ENCODE data around the gene EIF4B.

Gene EIF4B

DNA sequence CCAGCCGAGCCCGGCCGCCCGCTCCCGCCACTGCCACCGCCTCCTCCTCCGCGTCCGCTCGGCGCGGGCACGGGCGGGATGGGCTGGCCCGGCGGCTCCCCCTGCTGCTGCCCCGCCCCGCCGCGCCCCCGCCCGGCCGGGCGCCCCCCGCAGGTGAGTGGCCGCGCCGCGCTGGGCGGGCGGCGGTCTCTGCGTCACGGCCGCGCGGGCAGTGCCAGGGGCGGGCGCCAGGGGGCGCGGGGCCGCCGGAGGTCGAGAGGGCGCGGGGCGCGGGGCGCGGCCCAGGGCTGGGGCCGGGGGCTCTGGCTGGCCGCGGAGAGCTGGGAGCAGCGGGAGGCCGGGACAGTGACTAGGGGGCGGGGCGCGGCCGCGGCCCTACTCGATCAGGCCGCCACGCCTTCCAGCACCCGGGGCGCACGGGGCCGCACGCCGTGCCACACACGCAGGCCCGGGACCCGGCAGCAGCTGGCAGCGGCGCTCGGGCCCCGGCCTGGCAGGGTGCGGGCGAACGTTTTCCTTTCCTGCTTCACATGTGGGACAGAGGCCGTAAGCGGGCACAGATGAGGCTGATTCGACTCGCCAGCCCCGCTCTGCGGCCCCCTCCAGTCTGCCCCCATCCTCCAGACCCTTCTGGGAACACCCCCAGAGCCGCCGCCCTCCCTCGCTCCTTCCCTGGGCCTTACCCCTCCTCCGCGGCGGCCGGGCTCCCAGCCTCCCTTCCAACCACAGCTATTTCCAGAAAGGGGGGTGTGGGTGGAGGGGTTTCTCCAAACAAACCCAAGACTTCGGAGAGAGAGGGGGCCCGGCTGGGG lies 41.2 kb downstream of the EIF4B start:
- peak; percentile 54 to 67 for DNase-seq

DNA sequence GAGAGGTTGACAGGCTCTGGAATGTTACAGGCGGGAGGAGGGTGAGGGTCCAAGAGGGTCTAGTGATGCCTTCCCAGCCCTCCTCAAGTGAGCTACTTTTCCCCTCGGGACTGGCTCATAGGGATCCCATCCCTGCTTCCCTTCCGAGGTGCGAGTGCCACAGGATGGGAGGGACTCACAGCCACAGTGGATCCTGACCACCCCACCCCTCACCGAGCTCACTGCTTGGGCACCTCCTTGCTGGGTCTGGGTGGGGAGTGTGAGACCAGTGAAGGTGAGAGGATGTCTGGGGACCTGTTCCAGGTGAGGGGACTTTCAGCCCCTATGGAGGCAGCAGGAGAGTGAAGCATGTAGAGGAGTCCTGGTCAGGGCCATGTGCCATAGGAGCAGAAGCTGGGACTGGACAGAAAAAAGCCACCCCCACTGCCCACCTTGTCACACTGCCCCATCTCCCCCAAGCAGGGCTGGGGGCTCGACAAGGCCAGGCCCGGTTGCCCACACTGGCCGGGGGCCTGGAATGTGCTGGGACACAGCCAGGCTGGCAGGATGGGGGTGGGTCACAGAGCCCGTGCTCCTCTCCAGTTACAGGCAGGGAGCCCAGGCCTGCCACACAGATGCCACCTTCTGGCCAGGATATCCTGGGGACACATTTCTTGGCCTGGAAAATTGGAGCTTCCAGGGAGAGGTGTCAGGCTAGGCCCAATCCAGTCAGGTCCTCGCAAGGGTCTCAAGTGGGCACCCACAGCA lies 42.0 kb downstream of the EIF4B start:
- DNase-seq, result no peak

GRCh38 chr12:53048780-53049401 lies 42.6 kb downstream of the EIF4B start:
- DNase-seq, result no peak

DNA sequence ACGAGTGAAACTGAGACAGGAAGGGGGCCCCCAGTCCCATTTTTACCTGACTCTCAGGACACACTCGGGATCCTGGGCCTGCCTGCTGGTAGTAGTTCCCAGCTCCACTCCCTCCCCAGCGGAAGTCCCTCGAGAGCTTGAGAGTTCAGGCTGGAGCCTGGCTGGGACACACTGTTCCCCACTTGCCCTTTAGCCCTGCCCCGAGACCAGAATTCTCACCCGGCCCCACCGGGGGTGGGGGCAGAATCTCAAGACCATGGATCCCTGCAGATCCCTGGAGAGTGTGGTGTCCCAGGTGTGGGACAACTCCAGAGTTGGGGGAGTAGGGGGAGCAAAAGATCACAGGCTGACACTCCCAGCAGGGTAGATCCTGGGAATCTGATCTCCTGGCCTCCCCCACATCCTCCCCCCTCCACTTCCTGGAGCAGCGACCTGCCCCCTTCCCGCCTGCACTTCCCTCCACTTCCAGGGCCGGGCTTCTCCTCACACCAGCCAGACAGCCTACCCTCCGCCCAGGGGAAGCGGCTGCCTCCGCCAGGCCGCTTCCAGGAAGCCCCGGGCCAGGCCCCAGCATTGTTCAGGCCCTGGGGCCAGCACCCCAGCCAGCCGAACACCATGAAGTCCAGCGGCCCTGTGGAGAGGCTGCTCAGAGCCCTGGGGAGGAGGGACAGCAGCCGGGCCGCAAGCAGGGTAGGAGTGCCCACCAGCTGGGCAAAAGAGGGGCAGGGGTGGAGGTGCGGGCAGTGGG lies 43.5 kb downstream of the EIF4B start, which contains the start of gene TNS2:
TNS2 (plus strand) TSS at position 495 of the 748 bp plus-strand sequence; CDS start at position 616, 121 bp downstream.
- DNase-seq, result no peak

- DNase-seq, result no peak
Measured at GRCh38 chr12:53050426-53051057, 44.3 kb downstream of the EIF4B start.

GRCh38 chr12:53051058-53051880 lies 45.0 kb downstream of the EIF4B start:
- DNase-seq, result no peak

DNA sequence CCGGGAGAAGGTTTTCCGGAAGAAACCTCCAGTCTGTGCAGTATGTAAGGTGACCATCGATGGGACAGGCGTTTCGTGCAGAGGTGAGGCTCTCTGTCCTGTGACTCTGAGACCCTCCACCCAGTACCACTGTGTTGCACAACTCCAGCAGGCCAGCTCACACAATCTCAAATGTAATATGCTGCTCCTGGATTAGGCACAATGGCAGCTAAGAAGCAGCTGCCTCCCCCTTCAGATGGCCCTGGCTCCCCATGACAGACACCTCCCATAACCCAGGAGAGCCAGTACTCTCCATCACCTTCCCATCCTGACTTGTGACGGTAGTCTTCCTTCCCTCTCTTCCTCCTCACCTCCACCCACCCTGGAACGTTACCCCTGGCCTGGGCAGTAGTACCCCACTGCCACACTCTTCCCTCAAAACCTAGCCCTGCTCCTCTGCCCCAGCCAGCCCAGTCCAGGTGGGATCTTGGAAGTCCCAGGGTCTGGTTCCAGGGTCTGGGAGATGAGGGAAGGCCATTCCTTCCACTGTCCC lies 45.7 kb downstream of the EIF4B start:
- DNase-seq, result no peak

GRCh38 chr12:53052419-53053217 lies 46.4 kb downstream of the EIF4B start:
- no peak for DNase-seq

DNA sequence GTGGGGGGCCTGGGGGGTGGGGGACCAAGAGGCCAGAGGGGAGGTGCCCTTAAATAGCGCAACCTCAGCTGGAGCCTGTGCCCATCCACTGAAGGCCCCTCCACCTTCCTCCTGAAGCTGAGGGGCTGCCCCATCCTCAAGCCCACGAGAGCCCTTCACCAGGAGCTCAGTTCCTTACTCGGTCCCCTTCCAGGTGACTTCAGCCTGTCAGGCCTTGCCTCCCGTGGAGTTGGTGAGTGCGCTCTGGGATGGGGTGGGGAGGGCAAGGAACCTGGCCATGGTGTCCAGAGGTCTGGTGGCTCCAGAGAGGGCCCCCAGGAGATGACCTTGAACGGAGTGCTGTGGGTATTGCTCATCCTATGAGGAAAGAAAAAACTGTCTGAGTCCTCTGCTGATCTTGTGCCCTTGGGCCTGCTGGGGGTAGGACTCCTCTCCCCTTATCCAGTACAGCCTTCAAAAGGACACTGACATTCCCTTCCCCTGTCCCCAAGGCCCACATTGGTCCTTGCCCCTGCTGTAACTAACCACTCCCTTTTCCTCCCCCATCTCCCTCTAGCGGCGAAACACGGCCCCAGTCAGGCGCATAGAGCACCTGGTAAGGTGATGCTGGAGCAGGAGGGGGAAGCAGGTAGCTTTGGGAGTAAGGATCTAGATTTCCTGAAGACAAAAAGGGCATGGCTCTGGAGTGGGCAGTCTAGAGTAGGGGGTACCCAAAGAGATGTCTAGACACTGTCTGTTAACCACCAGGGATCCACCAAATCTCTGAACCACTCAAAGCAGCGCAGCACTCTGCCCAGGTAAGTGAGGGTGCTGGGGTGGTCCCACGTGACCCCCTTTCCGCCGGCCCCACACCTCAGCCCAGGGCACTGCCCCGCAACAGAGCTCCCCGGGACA lies 47.2 kb downstream of the EIF4B start:
- DNase-seq, result peak; percentile 43 to 53

GRCh38 chr12:53054112-53054878 lies 48.0 kb downstream of the EIF4B start:
- DNase-seq, result peak; percentile 91 to 93

DNA sequence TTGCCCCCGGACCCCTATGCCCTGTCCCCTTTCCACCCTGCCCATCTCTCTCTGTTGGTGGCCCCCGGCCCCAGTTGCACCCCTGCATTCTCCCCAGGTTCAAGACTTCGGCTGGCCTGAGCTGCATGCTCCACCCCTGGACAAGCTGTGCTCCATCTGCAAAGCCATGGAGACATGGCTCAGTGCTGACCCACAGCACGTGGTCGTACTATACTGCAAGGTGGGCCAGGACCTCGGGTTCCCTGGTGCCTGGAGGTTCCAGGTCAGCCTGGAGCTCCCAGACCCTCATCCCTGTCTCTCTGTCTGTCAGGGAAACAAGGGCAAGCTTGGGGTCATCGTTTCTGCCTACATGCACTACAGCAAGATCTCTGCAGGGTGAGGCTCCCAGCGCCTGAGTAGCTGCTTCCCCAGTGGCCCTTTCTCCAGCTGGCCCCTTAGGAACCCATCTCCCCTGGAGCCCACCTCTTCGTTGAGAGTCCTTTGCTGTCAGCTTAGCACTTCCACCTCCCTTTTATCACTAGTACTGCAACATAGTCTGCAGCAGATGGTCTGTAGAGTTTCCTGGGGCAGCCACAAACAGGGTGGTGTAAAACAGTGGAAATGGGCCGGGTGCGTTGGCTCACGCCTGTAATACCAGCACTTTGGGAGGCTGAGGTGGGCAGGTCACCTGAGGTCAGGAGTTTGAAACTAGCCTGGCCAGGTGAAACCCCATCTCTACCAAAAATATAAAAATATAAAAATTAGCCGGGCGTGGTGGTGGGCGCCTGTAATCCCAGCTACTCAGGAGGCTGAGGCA lies 49.4 kb downstream of the EIF4B start:
- DNase-seq, result no peak

- no peak for DNase-seq
Measured at GRCh38 chr12:53056296-53056695, 50.0 kb downstream of the EIF4B start.

DNA sequence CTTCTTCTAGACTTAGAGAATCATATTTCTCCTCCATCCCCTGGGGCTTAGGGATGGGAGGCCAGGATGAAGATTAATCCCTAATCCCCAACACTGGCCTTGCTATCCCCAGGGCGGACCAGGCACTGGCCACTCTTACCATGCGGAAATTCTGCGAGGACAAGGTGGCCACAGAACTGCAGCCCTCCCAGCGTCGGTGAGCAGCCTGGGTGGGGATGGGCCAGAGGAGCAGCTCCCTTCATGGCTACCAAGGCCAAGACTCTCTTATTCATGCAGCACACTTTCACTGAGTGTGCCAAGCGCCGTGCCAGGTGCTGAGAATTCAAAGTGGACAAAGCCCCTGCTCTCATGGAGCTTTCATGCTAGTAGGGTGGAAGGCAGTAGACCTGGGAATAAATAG lies 50.6 kb downstream of the EIF4B start:
- no peak for DNase-seq

GRCh38 chr12:53057816-53058500 lies 51.7 kb downstream of the EIF4B start:
- no peak for DNase-seq

DNA sequence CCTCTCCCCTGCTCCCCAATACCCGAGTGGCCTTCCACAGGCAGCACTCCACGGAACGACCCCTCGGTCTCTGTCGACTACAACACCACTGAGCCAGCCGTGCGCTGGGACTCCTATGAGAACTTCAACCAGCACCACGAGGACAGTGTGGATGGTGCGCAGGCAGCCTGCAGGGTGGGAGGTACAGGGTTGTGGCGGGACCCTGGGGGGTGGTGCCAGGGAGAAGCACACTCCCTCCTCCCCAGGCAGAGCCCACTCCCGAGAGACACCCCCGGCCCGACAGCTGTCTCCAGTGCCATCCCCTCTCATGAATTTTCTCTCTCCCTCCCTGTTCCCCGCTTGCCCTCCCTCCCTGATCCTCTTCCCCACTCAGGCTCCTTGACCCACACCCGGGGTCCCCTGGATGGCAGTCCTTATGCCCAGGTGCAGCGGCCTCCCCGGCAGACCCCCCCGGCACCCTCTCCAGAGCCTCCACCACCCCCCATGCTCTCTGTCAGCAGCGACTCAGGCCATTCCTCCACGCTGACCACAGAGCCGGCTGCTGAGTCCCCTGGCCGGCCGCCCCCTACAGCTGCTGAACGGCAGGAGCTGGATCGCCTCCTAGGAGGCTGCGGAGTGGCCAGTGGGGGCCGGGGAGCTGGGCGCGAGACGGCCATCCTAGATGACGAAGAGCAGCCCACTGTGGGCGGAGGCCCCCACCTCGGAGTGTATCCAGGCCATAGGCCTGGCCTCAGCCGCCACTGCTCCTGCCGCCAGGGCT lies 52.6 kb downstream of the EIF4B start:
- no peak for DNase-seq

GRCh38 chr12:53059434-53060063 lies 53.3 kb downstream of the EIF4B start:
- no peak for DNase-seq
